Measurements from ENCODE around the gene STARD3. TPM values are rescaled to one million over a fixed set of nuclear protein-coding genes. Genes with fewer than 3 reads are reported as not detected.
A peak's percentile ranks its signal among the peaks of the same experiment; 100 is the strongest.

Gene STARD3
- total RNA-seq, 4 donors from 2014 or later = 27.5 to 47.3 (median 38.6) TPM

DNA sequence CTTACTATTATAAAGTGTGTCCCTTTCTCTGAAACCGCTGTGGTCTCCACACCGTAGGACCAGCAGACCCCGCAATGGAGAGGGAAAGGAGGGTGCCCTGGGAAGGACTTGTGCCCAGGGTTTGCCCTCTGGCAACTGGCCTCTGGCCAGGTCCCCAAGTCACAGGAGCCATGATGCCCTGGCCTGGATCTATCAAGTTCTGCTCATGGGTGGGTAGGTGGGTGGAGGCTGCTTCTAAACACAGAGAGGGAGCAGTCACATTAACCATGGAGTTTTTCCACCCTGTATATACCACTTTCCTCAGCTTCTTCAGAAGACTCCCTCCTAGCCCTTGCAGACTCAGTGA, 19.9 kb upstream of the STARD3 start:
- H3K36me3 ChIP-seq = no peaks in the 10 kb centered on the region

DNA sequence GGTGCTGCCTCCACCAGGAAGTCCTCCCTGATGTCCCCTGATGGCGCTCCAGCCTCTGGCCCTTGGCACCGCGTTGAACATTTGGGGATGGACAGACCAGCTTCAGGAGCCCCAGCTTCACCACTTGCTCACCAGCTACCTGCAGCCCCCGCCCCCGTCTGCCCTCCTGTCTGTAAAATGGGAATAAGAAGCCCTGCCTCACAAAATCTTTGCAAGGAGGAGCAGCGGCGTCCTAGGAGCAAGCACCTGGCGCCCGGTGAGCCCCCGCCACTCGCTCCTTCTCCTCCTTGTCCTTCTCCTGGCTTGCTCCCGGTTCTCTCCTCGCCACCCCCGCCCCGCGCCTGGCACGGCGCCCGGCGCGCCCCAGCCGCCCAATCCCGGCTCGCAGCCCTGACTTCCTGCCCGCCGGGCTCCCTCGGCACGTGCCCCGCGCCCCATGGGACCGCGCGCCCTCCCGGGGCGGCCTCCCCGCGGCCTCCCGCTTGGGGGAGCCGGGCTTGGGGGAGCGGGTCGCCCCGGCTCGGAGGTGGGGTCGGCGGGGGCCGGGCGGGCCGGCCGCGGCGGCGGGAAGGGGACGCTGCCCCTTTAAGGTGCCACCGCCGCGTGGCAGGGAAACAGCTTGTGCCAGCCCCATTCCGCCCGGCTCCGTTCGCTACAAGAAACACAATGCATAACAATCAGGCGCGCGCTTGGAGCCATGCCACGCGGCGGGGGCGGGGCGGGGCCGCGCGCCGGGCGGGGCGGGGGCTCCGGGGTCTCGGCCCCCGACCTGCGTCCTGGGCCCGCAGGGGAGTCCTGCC, 19.3 kb upstream of the STARD3 start:
- DNase-seq (ENCODE audit: extremely low spot score) = no peak
- Histone ChIP-seq H3K27ac (replicated peaks in 1 of 4) (peak overlapping the region; percentile 60 to 72 (median 65)), H3K27me3 (peaks cover 0 to 56% (median 2%) of the 10 kb centered on the region in 4 donors), H3K4me3 (peak overlapping the region; percentile 60 to 83 (median 67)), H3K36me3 (no peaks in the 10 kb centered on the region), H3K4me1 (peaks cover 0 to 31% (median 23%) of the 10 kb centered on the region in 4 donors), H3K9me3 (no peaks in the 10 kb centered on the region)
- intact Hi-C loops (cut with DNase I) = no loop called here
- 2% methylated on average over 14 of the region's 79 CpGs for WGBS
- TF ChIP-seq POLR2A (IDR thresholded peaks at IDR 0.05; ENCODE audit: low read depth) = no peak
- TF ChIP-seq, protein P1, sequence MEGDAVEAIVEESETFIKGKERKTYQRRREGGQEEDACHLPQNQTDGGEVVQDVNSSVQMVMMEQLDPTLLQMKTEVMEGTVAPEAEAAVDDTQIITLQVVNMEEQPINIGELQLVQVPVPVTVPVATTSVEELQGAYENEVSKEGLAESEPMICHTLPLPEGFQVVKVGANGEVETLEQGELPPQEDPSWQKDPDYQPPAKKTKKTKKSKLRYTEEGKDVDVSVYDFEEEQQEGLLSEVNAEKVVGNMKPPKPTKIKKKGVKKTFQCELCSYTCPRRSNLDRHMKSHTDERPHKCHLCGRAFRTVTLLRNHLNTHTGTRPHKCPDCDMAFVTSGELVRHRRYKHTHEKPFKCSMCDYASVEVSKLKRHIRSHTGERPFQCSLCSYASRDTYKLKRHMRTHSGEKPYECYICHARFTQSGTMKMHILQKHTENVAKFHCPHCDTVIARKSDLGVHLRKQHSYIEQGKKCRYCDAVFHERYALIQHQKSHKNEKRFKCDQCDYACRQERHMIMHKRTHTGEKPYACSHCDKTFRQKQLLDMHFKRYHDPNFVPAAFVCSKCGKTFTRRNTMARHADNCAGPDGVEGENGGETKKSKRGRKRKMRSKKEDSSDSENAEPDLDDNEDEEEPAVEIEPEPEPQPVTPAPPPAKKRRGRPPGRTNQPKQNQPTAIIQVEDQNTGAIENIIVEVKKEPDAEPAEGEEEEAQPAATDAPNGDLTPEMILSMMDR (IDR thresholded peaks at IDR 0.05) = no peak
- no peak for TF ChIP-seq EP300 (IDR thresholded peaks at IDR 0.05)
- TF ChIP-seq POLR2AphosphoS5 (IDR thresholded peaks at IDR 0.05) = no peak

More for the DNA sequence above, 19.9 kb upstream of the STARD3 start:
- intact Hi-C loops (cut with DNase I) = no loop called here
- H3K4me3 ChIP-seq = peak overlapping the region; percentile 60 to 83 (median 67)
- H3K27me3 ChIP-seq = peaks cover 0 to 62% (median 2%) of the 10 kb centered on the region in 4 donors
- DNase-seq (ENCODE audit: extremely low spot score) = no peak
- WGBS = 86% methylated on average over 3 of the region's 3 CpGs
- H3K4me1 ChIP-seq = peaks cover 0 to 26% (median 19%) of the 10 kb centered on the region in 4 donors
- H3K9me3 ChIP-seq = no peaks in the 10 kb centered on the region
- TF ChIP-seq POLR2A (IDR thresholded peaks at IDR 0.05; ENCODE audit: low read depth) (no peak), POLR2AphosphoS5 (IDR thresholded peaks at IDR 0.05) (no peak), EP300 (IDR thresholded peaks at IDR 0.05) (no peak)
- TF ChIP-seq, protein P1 (IDR thresholded peaks at IDR 0.05) = no peak
- no peak overlapping the region for H3K27ac ChIP-seq (replicated peaks in 1 of 4)

DNA sequence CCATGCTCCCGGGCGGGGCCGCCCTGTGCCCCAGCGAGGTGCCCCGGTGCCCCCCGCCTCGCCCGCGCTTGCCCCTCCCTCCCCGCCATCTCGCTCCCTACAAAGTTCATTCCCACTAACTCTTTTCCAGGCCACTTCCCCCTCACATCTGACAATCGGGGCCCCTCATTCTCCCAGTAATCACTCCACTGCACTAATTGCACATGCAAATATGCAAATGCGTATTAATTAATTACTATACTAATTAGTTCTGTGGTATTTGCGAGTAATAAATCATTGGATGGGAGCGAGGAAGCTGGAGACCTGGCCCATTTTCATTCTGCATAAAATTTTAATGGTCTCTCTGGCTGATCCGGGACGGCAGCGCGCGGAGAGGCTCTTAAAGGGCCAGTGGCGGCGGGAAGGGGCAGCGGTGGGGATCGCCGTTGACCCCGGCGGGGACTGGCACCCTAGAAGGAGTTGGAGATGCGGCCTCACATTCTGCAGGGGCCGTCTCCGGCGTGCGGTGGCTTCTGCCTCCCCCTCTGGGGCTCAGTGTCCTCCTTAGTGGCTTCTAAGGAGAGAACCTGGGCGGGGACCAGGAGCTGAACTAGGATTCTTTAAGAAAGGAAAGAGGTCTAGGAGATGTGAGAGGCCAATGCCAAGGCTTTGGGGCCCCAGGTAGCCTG, 18.6 kb upstream of the STARD3 start:
- intact Hi-C loops (cut with DNase I) = no loop called here
- Histone ChIP-seq H3K27ac (replicated peaks in 1 of 4) (peak overlapping the region; percentile 60 to 72 (median 65)), H3K4me3 (peak overlapping the region; percentile 60 to 83 (median 67)), H3K9me3 (no peaks in the 10 kb centered on the region), H3K4me1 (peaks cover 0 to 35% (median 28%) of the 10 kb centered on the region in 4 donors), H3K36me3 (no peaks in the 10 kb centered on the region), H3K27me3 (peaks cover 0 to 49% (median 2%) of the 10 kb centered on the region in 4 donors)
- 5% methylated on average over 17 of the region's 33 CpGs for WGBS
- TF ChIP-seq, protein P1 (IDR thresholded peaks at IDR 0.05) = no peak
- TF ChIP-seq POLR2A (IDR thresholded peaks at IDR 0.05; ENCODE audit: low read depth) (no peak), EP300 (IDR thresholded peaks at IDR 0.05) (no peak), POLR2AphosphoS5 (IDR thresholded peaks at IDR 0.05) (no peak)
- DNase-seq (ENCODE audit: extremely low spot score) = no peak

DNA sequence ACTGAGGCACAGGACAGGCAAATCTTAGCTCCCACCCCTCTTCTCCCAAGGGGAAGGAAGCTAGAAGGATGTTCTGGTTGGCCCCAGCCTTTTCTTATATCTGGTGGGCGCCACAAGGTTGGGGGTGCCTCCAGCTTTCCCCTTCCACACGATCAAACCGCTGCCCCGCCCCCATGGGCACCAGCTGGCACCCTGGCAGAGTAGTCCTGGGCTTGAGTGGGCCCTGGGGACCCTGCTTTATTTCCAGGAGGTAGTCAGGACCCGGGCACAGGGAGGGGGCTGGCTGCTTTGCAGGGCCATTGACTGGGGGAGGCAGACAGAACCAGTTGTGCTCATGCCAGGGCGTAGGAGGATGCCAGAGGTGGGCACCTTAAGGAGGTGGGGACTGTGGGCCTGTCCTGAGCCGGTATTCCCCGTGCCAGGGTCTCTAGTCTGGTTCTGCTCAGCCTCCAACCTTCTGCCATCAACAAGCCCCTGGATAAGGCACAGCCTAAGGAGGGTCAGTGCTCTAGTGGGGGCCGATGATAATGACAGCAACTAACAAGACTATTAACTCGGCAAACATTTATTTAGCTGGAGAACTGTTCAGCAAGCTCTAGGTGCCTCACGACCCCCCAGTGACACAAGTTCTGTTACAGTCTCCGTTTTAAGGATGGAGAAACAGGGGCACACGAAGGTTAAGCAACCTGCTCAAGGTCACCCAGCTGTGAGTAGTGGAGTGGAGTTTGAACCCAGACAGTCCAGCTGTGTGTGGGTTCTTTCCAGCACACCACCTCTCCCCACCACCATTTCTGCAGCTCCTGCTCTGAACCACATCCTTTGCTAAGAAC, 17.8 kb upstream of the STARD3 start:
- Histone ChIP-seq H3K4me3 (peak overlapping the region in 2 of 4 donors; percentile 64 to 70), H3K27ac (replicated peaks in 1 of 4) (peak overlapping the region in 1 of 4 donors; percentile 63), H3K27me3 (peaks cover 0 to 47% (median 2%) of the 10 kb centered on the region in 4 donors), H3K9me3 (no peaks in the 10 kb centered on the region), H3K4me1 (peaks cover 0 to 40% (median 31%) of the 10 kb centered on the region in 4 donors), H3K36me3 (no peaks in the 10 kb centered on the region)
- no peak for DNase-seq (ENCODE audit: extremely low spot score)
- TF ChIP-seq, protein P1 (IDR thresholded peaks at IDR 0.05) = no peak
- TF ChIP-seq EP300 (IDR thresholded peaks at IDR 0.05) (no peak), POLR2AphosphoS5 (IDR thresholded peaks at IDR 0.05) (no peak), POLR2A (IDR thresholded peaks at IDR 0.05; ENCODE audit: low read depth) (no peak)
- intact Hi-C loops (cut with DNase I) = no loop called here
- WGBS = 71% methylated on average over 11 of the region's 13 CpGs

Data from esophagus muscularis mucosa (tissue), 4 donors.